Heart right ventricle (tissue), 16 donors: Measurements from ENCODE around the gene HCK. TPM values are rescaled to one million over a fixed set of nuclear protein-coding genes. Genes with fewer than 3 reads are reported as not detected.

Source experiments
- ATAC-seq, 8 donors: fragments of 200-7000 bp; cut with Tn5 transposase; one replicate each; pipeline ENCODE4 v1.9.1; 2020; ENCODE audit warnings: mild to moderate bottlenecking in 8 of 8, moderate library complexity in 8 of 8, moderate number of reproducible peaks in 1 of 8
- DNase-seq, 2 donors: peaks; one replicate each; pipeline ENCODE4 v3.0.0-alpha.2; 2020
- H3K27ac ChIP-seq, 10 donors: fragments of 200-600 bp; sonication (generic) in 2 of 10; one replicate each; pipeline versions ENCODE4 v1.5.0 to v1.8.0; 2020 to 2022; ENCODE audit warnings: mild to moderate bottlenecking in 3 of 10
- H3K27me3 ChIP-seq, 7 donors: fragments of 200-600 bp; one replicate each; pipeline ENCODE4 v1.8.0; 2021 to 2022; ENCODE audit warnings: mild to moderate bottlenecking in 2 of 7
- H3K36me3 ChIP-seq, 9 donors: fragments of 200-600 bp; sonication (generic) in 1 of 9; one replicate each; pipeline versions ENCODE4 v1.5.0 to v1.8.0; 2020 to 2022; ENCODE audit warnings: mild to moderate bottlenecking in 2 of 9
- H3K4me1 ChIP-seq, 9 donors: fragments of 200-600 bp; sonication (generic) in 1 of 9; one replicate each; pipeline versions ENCODE4 v1.5.0 to v1.8.0; 2020 to 2022; ENCODE audit warnings: mild to moderate bottlenecking in 4 of 9
- H3K4me3 ChIP-seq, 10 donors: fragments of 200-600 bp; sonication (generic) in 2 of 10; one replicate each; pipeline versions ENCODE4 v1.5.0 to v1.8.0; 2020 to 2022; ENCODE audit warnings: mild to moderate bottlenecking in 7 of 10, moderate library complexity in 2 of 10
- H3K9me3 ChIP-seq, 11 donors: fragments of 200-600 bp in 10 of 11; sonication (generic) in 2 of 11; one replicate each; pipeline versions ENCODE4 v1.5.0 to v1.8.0; 2013 to 2022; ENCODE audit warnings: mild to moderate bottlenecking in 2 of 11, control low read depth in 1 of 11, moderate library complexity in 1 of 11
- CTCF ChIP-seq, 9 donors: fragments of 200-600 bp; sonication (generic) in 2 of 9; IDR thresholded peaks; one replicate each; pipeline versions ENCODE4 v1.5.0 to v1.8.0; 2021 to 2022; ENCODE audit warnings: antibody characterized with exemption in 9 of 9, mild to moderate bottlenecking in 5 of 9, moderate library complexity in 1 of 9
- WGBS, 2 donors: extraction: QIAGEN DNeasy Blood & Tissue Kit; methylation state at CpG; one replicate each; pipeline ENCODE4 v1.1.7; 2013; ENCODE audit warnings: inconsistent platforms in 1 of 2; 5-methylcytosine and 5-hydroxymethylcytosine counted together
- intact Hi-C, 10 donors: fragments of 100-400 bp; cut with DNase I; formaldehyde crosslinking; loops; one replicate each; pipeline versions ENCODE4 v1.11.1 to v1.14.2; 2022
- polyA plus RNA-seq, 2 donors: library from polyadenylated mRNA; stranded (reverse); fragments of 200-250 nt; gene quantifications; one replicate each; pipeline ENCODE4 v1.2.3, GENCODE V29; 2013
- total RNA-seq, 10 donors: library from RNA; stranded (reverse); fragmentation: NEBNext Ultra II Directional in 3 of 10; extraction: Animal tissue kit (Norgen Biotek cat#: 25700) in 3 of 10; gene quantifications; one replicate each; pipeline versions ENCODE4 v1.2.1 to v1.2.4, GENCODE V29; 2021 to 2023
- donor health status: Arrhythmogenic right ventricular cardiomyopathy.
- donor health status: ischemic (EF 13 %, LVEDD 7.1; RV severe dilation, severe dysfunction).
- donor health status: healthy with polysubstance abuse.
- donor health status: DM: no; HTN: yes; CAD: no.
- donor health status: DM: no; HTN: no; CAD: no.
- donor health status: ischemic (EF 25% LVEDD 6.9; RV normal size, moderate dysfunction).
- donor health status: ischemic (EF 25% LVEDD 5.7; RV mildly dilated, moderate dysfunction).
- donor health status: healthy.
- donor health status: DM: yes; HTN: yes; CAD: no.
- donor health status: Ischemic cardiomyopathy.
- donor health status: ischemic (EF 35%, LVEDD 5.7; RV mildly dilated, moderate dysfunction).
- donor health status: nonischemic (EF 11% LVEDD 7.7; RV severe dilation, severe dysfunction).
- donor health status: DM: yes; HTN: yes; CAD: no.
- donor health status: PGD.
- donor health status: ischemic (EF 29% LVEDD 5.4; RV normal size, mild dysfunction).
- donor health status: nonischemic (EF 23%, LVEDD 6.1; RV moderate dilation, normal function).

Gene HCK
- total and polyA plus RNA-seq, 12 donors: 1.6 to 22.9 (median 3.0) TPM

- Histone ChIP-seq H3K27me3 (peaks cover 0 to 36% (median 0%) of the 10 kb centered on the region in 7 donors), H3K27ac (peak overlapping the region in 1 of 10 donors; percentile 20), H3K9me3 (no peaks in the 10 kb centered on the region), H3K4me3 (no peak overlapping the region), H3K4me1 (peaks cover 0 to 12% (median 0%) of the 10 kb centered on the region in 9 donors), H3K36me3 (peaks cover 0 to 75% (median 0%) of the 10 kb centered on the region in 9 donors)
- ATAC-seq: peak in 2 of 8 donors; percentile 29 to 55
- intact Hi-C loops: no loop called here
- DNase-seq: no peak
- WGBS, 2 donors: 61 to 68% methylated on average over 4 of the region's 4 CpGs
- no peak for TF ChIP-seq CTCF (IDR thresholded peaks at IDR 0.05)
Observed at GRCh38 chr20:32077190-32077589, 25.1 kb downstream of the HCK start.

GRCh38 chr20:32078322-32078721, 26.3 kb downstream of the HCK start:
- intact Hi-C loops: no loop called here
- no peak for ATAC-seq
- Histone ChIP-seq H3K27ac (no peak overlapping the region), H3K36me3 (peaks cover 0 to 75% (median 0%) of the 10 kb centered on the region in 9 donors), H3K4me3 (no peak overlapping the region), H3K27me3 (peaks cover 0 to 36% (median 0%) of the 10 kb centered on the region in 7 donors), H3K4me1 (peaks cover 0 to 12% (median 0%) of the 10 kb centered on the region in 9 donors), H3K9me3 (no peaks in the 10 kb centered on the region)
- WGBS, 2 donors: 91 to 96% methylated on average over 5 of the region's 5 CpGs
- no peak for TF ChIP-seq CTCF (IDR thresholded peaks at IDR 0.05)
- DNase-seq: no peak

- DNase-seq: no peak
- intact Hi-C loops: no loop called here
- ATAC-seq: no peak
- H3K27ac ChIP-seq: no peak overlapping the region
- H3K9me3 ChIP-seq: no peaks in the 10 kb centered on the region
- peaks cover 0 to 75% (median 0%) of the 10 kb centered on the region in 9 donors for H3K36me3 ChIP-seq
- peaks cover 0 to 34% (median 3%) of the 10 kb centered on the region in 7 donors for H3K27me3 ChIP-seq
- no peak for TF ChIP-seq CTCF (IDR thresholded peaks at IDR 0.05)
- H3K4me3 ChIP-seq: no peak overlapping the region
- H3K4me1 ChIP-seq: peaks cover 0 to 12% (median 0%) of the 10 kb centered on the region in 9 donors
Observed at GRCh38 chr20:32078791-32079190, 26.7 kb downstream of the HCK start.

GRCh38 chr20:32079655-32080109, 27.6 kb downstream of the HCK start:
- H3K9me3 ChIP-seq: no peaks in the 10 kb centered on the region
- peaks cover 0 to 12% (median 0%) of the 10 kb centered on the region in 9 donors for H3K4me1 ChIP-seq
- intact Hi-C loops: loop anchor here in 2 of 10 donors (10.0 kb wide), 2 partner anchors 235 to 255 kb away; partner anchors contain the start of gene FOXS1 (in 1 of the 2)
- H3K36me3 ChIP-seq: peaks cover 0 to 75% (median 0%) of the 10 kb centered on the region in 9 donors
- no peak for TF ChIP-seq CTCF (IDR thresholded peaks at IDR 0.05)
- H3K4me3 ChIP-seq: no peak overlapping the region
- WGBS, 2 donors: 49 to 60% methylated on average over 8 of the region's 8 CpGs
- H3K27me3 ChIP-seq: peaks cover 0 to 25% (median 4%) of the 10 kb centered on the region in 7 donors
- no peak overlapping the region for H3K27ac ChIP-seq
- no peak for ATAC-seq
- no peak for DNase-seq
